NCI-H2081 treated with DMSO at 0.1 percent for 48 hours (cell line): ENCODE results near the gene ATP5F1D.

Experiments
- DNase-seq: peaks from one replicate; lab custom pipeline; 2025; lab: John Stamatoyannopoulos, UW

The ATP5F1D gene

DNA sequence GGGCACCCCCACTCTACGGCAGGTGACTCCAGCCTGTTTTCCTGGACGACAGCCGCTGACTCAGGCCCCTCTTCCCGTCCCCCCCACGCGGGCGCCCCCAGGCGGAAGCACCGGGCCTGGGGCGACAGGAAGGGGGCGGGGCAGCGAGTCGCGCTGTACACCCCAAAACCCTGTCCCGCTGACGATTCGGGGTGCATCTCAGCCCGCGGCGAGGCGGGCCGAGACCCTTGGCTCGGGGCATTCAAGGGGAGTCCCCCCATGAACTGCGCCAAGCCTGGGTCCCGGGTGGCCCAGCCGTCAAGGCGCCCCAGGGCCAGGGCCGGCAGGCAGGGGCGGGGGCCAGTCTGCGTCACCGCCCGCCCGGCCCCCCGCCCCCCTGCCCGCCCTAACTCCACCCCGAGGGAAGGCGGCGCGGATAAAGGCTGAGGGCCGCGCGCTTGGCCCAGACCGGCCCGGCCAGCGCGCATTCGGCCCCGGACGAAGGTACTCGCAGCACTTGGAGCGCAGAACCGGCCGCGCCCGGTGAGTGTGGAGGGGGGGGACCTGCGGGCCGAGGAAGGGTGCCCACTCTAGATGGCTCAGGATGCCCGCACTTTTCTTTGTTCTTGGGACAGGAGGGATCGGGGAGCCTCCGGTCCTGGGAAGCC lies 6.7 kb downstream of the ATP5F1D start, which contains the start of gene MIDN:
TSS of gene MIDN (plus strand) at position 445 of the 647 bp plus-strand sequence. CDS start 1,714 bp downstream, outside the sequence.
- DNase-seq, result no peak

- no peak for DNase-seq
Measured at GRCh38 chr19:1248786-1249297, 7.3 kb downstream of the ATP5F1D start.

DNA sequence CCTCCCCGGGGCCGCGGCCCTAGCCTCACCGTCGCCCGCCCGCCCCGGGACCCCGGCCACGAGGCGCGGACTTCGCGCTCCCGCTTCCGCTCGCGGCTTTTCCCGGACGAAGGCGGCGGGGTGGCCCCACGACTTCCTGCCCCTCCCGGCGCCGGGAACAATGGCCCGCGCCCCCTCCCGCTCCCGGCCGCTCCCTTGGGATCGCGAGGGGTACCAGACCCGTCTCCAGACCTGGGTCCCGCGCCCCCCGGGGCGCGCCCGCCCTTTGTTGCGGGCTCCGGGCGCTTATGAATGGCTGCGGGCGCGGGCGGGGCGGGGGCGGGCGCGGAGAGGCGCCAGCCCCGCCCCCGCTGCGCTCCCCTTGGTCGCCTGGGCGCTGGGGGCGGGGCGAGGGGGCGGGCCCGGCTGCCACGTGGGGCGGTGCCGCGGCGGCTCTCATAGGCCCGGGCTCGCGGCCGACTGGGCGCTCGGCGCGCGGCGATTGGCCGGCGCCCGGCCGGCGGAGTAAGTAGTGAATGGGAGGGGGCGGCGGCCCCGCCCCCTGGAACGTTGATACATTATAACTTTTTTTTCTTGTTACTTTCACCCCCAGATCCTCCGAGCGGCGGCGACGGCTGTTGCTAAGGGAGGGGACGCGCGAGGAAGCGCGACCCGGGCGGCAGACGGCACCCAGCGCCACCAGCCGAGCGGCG lies 7.9 kb downstream of the ATP5F1D start:
- peak; percentile 72 for DNase-seq

DNA sequence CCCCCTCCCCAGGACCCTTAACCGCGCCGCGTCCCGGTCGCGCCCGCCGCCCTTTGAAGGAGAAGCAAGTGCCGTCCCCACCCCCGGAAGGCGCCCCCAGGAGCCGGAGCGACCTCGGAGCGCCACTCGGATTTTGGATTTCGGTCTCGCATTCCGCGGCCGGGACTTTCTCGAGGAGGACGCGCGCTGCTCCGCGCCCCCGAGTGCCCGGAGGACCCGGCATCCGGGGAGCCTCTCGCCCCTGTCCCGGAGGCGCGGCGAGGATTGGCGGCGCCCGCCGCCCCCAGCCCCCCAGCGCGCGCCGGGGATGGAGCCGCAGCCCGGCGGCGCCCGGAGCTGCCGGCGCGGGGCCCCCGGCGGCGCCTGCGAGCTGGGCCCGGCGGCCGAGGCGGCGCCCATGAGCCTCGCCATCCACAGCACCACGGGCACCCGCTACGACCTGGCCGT lies 8.5 kb downstream of the ATP5F1D start:
- DNase-seq, result no peak

- DNase-seq, result no peak
Measured at GRCh38 chr19:1250437-1251260, 9.1 kb downstream of the ATP5F1D start.

- no peak for DNase-seq
Measured at GRCh38 chr19:1251330-1252220, 10.0 kb downstream of the ATP5F1D start.

DNA sequence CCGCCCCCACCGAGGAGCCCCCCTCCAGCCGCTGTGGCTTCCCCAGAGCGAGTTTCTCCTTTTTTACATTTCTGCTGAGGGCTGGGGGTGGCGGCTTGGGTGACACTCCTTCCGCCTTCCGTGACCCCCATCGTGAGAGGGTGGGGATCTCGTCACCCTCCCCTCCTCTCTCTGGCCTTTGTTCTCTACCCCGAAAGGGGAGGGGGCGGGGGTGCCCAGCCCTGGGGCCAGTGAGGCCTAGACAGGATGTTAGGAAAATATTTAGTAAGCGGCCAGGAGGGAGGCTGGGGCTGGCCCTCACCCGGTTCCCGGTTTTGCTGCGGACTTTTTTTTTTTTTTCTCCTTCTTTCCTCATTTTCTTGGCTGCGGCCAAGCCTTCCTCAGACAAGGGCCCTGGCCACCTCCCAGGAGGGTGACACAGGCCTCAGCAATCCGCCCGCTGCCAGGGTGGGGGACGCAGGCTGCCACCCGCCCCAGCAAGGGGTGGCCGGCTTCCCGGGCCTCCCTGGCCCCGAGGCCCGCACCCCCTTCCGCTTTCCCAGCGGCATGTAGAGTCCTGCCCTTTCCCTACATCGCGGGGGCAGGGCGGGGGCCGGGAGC lies 10.8 kb downstream of the ATP5F1D start:
- DNase-seq, result no peak

GRCh38 chr19:1252821-1253513 lies 11.4 kb downstream of the ATP5F1D start:
- peak; percentile 37 for DNase-seq

DNA sequence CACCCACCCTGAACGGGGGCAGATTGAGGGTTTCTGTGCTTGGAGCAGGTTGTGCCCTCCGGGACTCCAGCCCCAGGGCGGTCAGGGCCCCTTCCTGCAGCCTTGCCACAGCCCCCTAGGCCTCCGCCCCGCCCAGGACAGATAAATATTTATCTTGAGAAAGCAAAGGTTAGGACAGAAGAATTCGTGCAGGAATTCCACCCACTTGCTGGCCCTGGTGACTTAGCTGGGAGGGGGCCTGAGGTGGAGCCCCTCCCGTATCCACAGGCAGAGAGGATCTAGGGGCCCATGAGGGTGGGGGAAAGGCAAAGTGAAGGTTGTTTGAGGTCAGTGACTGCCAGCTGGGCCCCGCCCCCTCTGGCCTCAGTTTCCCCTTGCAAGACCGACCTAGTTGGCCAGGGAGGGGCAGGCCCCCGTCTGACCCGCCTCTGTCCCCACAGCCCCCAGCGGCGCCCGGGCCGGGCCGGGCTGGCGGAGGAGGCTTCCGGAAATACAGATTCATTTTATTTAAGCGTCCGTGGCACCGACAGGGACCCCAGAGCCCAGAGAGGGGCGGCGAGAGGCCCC lies 12.0 kb downstream of the ATP5F1D start:
- DNase-seq, result no peak

GRCh38 chr19:1254081-1254527 lies 12.6 kb downstream of the ATP5F1D start:
- DNase-seq, result no peak

DNA sequence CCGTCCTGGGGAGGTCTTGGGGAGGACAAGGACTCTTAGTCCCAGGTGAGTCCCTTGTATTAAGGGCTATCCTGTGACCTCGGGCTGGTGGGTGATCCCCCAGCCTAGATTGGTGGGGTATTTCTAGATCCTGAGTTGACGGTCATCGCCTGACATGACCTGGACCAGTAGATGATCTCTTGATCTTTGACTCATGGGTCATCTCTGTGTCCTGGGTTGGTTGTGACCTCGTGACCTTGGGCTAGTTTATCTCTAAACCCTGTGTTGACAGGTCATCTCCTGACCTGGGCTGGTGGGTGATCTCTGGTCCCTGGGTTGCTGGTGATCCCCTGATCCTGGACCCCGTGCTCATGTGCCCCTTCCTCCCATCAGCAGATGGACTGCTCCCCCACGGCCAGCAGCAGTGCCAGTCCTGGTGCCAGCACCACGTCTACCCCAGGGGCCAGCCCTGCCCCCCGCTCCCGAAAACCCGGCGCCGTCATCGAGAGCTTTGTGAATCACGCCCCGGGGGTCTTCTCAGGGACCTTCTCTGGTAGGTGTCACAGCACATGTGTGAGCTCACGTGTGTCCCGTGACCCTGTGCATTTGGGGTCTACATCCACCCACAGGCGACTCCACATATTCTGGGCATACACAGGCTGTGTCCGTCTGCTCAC lies 13.1 kb downstream of the ATP5F1D start:
- no peak for DNase-seq

GRCh38 chr19:1255186-1256161 lies 13.9 kb downstream of the ATP5F1D start:
- no peak for DNase-seq

- DNase-seq, result no peak
Measured at GRCh38 chr19:1256646-1257474, 15.3 kb downstream of the ATP5F1D start.

- no peak for DNase-seq
Measured at GRCh38 chr19:1257475-1258162, 16.1 kb downstream of the ATP5F1D start.

GRCh38 chr19:1258163-1258492 lies 16.6 kb downstream of the ATP5F1D start:
- DNase-seq, result no peak

- no peak for DNase-seq
Measured at GRCh38 chr19:1258707-1259205, 17.2 kb downstream of the ATP5F1D start.
